Measurements from ENCODE around the gene NUDT13. TPM values are rescaled to one million over a fixed set of nuclear protein-coding genes. Genes with fewer than 3 reads are reported as not detected.
A peak's percentile ranks its signal among the peaks of the same experiment; 100 is the strongest.

The NUDT13 gene
- total and polyA plus RNA-seq, 9 of the 15 experiments (the other 6 are each of a cell fraction or from before 2014, with no cell fraction given): 4.7 to 11.1 (median 5.6) TPM

- no peak for ATAC-seq
- in situ Hi-C loops (cut with MboI): no loop called here
- FAIRE-seq: no peak
- TF ChIP-seq TFAP4 (CRISPR knock-in tag; IDR thresholded peaks at IDR 0.05; ENCODE audit: borderline replicate concordance) (no peak), E2F8 (IDR thresholded peaks at IDR 0.05; ENCODE audit: low read depth, partially characterized antibody) (no peak), CBX3 (IDR thresholded peaks at IDR 0.05; ENCODE audit: borderline replicate concordance in 1 of 2, low read length in 2 of 2) (peak in 1 of 2 experiments; percentile 79; a peak in 2 of 3 replicates), TRIM28 (IDR thresholded peaks at IDR 0.05) (peak; percentile 37; the same call in 1 of the 2 replicates), NR3C1 (CRISPR knock-in tag; IDR thresholded peaks at IDR 0.05) (no peak), ZNF324 (CRISPR knock-in tag; IDR thresholded peaks at IDR 0.05) (peak; percentile 94), CHD4 (IDR thresholded peaks at IDR 0.05; ENCODE audit: insufficient read depth, insufficient replicate concordance, low read depth, low read length, poor library complexity, severe bottlenecking) (no peak)
- Histone ChIP-seq H3K9me1 (ENCODE audit: control insufficient read depth, insufficient read depth, low read length) (no peaks in the 10 kb centered on the region), H3K79me2 (ENCODE audit: control insufficient read depth, insufficient read depth, low read length) (peaks cover 70% of the 10 kb centered on the region), H3K9ac (ENCODE audit: insufficient read depth in 1 of 2, low read depth in 2 of 2, low read length in 2 of 2) (no peak overlapping the region), H3K4me1 (replicated peaks in 1 of 2; ENCODE audit: control insufficient read depth in 2 of 2, insufficient read depth in 2 of 2, low read length in 2 of 2) (peaks cover 0 to 4% of the 10 kb centered on the region in 2 experiments; a peak in 1 of 5 replicates), H2AFZ (ENCODE audit: low read depth, low read length) (no peak overlapping the region), H3K4me3 (no peak overlapping the region), H3K27ac (ENCODE audit: extremely low read depth, low read depth, low read length) (no peak overlapping the region), H3K9me3 (replicated peaks; ENCODE audit: control insufficient read depth, insufficient read depth, low read depth, low read length) (no peaks in the 10 kb centered on the region), H3K4me2 (ENCODE audit: insufficient read depth, low read length) (no peak overlapping the region), H4K20me1 (replicated peaks; ENCODE audit: control insufficient read depth, insufficient read depth, low read length) (no peaks in the 10 kb centered on the region), H3K36me3 (ENCODE audit: control insufficient read depth, insufficient read depth, low read length) (peaks cover 62% of the 10 kb centered on the region), H3K27me3 (ENCODE audit: control insufficient read depth in 2 of 2, insufficient read depth in 2 of 2, low read length in 2 of 2) (no peaks in the 10 kb centered on the region)
- intact Hi-C loops (cut with micrococcal nuclease): no loop called here
- no TSS peak for BruUV-seq (replicated peaks)
- ChIA-PET CTCF (ENCODE audit: low intra/inter-chr PET ratio) (no interaction called here), POLR2A (no interaction called here)
- WGBS (ENCODE audit: insufficient coverage, low coverage, missing lambda C conversion rate): 95% methylated on average over 3 of the region's 3 CpGs
- no peak for DNase-seq (ENCODE audit: extremely low read depth in 1 of 4, low spot score in 3 of 4)
Observed at GRCh38 chr10:73161662-73162061, 51.4 kb downstream of the NUDT13 start.

All from K562 (cell line).